PC-3 (cell line): ENCODE results near the gene UBA7.

Experiments
- CTCF ChIP-seq: fragments of 300-600 bp; sonication (generic); conservative IDR thresholded peaks from 2 replicates; pipeline ENCODE4 v1.5.1; 2017; ENCODE audit warnings: antibody characterized with exemption, low read depth, mild to moderate bottlenecking, low read length
- EZH2phosphoT487 ChIP-seq: fragments of 300-600 bp; sonication (generic); IDR thresholded peaks from 2 replicates; pipeline ENCODE4 v1.6.1; 2018; ENCODE audit warnings: mild to moderate bottlenecking, antibody characterized with exemption, low read length, borderline replicate concordance

- TF ChIP-seq CTCF (no peak), EZH2phosphoT487 (no peak)
Measured at GRCh38 chr3:49859576-49860305, 46.0 kb upstream of the UBA7 start.
